Epithelial cell of esophagus (primary cell): ENCODE results near the gene FUS.
A peak's percentile ranks its signal among the peaks of the same experiment; 100 is the strongest.
"Not testable (repeated sequence)": the region's sequence is repeated elsewhere in the genome, so short reads cannot be mapped to it uniquely, and the experiment has no call there.

Experiments
- DNase-seq: peaks from one replicate; pipeline ENCODE4 v3.0.0; 2010; ENCODE audit warnings: low read depth
- H3K4me3 ChIP-seq: 2 replicates; pipeline ENCODE4 v1.5.1; 2011; ENCODE audit warnings: mild to moderate bottlenecking, low read length, control low read depth
- TF ChIP-seq, protein P1 (sequence below): IDR thresholded peaks from 2 replicates; pipeline ENCODE4 v1.5.1; 2011; ENCODE audit warnings: low read depth, mild to moderate bottlenecking, low read length, control low read depth, inconsistent platforms; ENCODE audit not compliant: insufficient read depth; ENCODE audit errors: missing control alignments

Gene FUS

DNA sequence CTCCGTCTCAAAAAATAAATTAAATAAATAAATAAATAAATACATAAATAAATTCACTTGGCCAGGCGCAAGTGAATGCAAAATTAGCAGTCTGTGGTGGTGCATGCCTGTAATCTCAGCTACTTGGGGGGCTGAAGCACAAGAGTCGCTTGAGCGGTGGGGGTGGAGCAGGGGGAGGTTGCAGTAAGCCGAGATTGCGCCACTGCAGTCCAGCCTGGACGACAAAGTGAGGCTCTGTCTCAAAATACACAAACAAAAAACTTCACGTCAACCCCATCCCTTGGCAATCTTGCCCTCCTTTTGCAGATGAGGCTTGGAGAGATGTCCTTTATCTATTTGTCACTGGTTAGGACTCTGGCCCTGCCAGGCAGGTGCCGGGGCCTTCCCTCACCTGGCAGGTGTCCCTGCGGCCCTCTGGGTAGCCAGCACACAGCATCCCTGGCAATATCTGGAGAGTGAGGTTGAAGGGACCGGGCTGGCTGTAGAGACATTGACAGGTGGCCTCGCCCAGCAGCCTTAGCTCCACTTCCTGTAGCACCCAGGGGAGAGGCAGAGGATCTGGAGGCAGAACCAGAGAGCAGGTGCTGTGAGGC, 34.4 kb upstream of the FUS start:
- TF ChIP-seq, protein P1, sequence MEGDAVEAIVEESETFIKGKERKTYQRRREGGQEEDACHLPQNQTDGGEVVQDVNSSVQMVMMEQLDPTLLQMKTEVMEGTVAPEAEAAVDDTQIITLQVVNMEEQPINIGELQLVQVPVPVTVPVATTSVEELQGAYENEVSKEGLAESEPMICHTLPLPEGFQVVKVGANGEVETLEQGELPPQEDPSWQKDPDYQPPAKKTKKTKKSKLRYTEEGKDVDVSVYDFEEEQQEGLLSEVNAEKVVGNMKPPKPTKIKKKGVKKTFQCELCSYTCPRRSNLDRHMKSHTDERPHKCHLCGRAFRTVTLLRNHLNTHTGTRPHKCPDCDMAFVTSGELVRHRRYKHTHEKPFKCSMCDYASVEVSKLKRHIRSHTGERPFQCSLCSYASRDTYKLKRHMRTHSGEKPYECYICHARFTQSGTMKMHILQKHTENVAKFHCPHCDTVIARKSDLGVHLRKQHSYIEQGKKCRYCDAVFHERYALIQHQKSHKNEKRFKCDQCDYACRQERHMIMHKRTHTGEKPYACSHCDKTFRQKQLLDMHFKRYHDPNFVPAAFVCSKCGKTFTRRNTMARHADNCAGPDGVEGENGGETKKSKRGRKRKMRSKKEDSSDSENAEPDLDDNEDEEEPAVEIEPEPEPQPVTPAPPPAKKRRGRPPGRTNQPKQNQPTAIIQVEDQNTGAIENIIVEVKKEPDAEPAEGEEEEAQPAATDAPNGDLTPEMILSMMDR, result no peak
- H3K4me3 ChIP-seq, result no peak overlapping the region
- DNase-seq, result no peak

DNA sequence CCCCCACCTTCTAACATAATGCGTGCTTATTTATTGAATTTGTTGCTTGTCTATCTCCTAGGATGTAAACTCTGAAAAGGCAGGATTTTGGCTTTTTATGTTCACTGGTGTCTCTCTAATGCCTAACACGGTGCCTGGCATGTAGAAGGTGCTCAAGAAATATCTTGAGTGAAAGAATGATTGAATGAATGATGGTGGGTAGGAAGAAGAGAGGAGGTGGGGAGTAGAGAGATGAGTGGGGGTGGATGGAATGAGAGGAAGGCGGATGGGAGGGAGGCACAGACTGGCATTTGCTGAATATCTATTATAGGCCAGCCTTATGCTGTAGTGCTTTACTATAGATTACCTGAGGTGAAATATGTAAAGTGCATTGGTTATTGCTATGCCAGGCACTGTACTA, 32.4 kb upstream of the FUS start:
- no peak for DNase-seq
- no peak overlapping the region for H3K4me3 ChIP-seq
- TF ChIP-seq, protein P1, result no peak

DNA sequence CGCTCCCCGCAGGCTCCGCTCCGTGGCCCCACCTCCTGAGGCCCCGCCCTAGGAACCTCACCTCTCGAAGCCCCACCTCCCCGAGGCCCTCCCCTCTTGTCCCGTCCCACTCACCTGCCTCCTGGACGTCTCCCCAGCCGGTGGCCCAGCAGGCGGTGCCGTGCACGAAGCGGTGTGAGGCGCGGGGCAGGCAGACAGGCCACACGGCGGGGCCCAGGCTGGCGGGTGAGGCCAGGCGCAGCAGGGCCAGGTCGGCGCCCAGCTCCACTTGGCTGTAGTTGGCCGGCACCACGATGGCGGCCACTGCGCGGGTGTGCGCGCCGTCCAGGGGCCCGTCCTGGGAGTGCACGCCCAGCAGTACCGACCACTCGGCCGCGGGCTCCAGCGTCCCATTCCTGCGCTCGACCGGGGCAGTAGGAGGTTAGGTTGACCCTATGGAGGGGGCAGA, 31.6 kb upstream of the FUS start:
- H3K4me3 ChIP-seq, result peak overlapping the region; percentile 25
- DNase-seq, result peak; percentile 66
- TF ChIP-seq, protein P1, result no peak

DNA sequence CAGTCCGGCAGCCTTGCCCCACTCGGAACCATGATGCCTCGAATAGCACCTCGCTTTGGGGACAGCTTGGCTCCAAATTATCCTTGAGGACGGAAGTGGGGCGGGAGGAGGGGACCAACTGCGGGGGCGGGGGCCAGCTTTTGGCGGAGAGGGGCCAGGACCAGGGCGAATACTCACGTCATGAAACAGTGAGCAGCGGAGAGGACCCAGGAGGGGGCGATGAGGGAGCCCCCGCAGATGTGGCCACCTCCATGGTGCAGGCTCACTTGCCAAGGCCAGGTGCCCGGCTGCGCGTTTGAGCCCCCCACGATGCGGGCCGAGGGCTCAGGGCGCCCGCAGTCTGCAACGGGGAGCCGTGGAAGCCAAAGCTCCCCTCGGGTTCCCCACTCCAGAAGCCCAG, 31.0 kb upstream of the FUS start:
- no peak for DNase-seq
- TF ChIP-seq, protein P1, result no peak
- no peak overlapping the region for H3K4me3 ChIP-seq

DNA sequence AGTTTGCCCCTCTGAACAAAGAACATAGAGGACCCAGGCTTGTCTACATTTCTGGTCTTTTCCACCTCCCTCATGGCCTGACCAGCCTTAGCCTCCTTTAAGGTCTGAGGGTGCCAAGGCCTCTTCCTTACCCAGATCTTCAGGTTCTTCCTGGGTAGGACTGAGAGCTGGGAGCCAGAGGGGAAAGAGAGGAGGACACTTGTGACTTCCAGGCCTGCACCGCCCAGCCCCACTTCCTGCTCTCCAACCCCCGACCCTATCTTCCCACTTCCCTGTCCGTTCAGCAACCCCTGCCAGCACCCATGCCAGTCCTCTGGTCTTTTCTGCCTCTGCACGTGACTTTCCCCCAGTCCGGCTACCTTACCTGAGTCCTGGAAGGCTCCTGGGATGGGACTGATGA, 30.6 kb upstream of the FUS start:
- H3K4me3 ChIP-seq, result no peak overlapping the region
- TF ChIP-seq, protein P1, result no peak
- DNase-seq, result no peak

DNA sequence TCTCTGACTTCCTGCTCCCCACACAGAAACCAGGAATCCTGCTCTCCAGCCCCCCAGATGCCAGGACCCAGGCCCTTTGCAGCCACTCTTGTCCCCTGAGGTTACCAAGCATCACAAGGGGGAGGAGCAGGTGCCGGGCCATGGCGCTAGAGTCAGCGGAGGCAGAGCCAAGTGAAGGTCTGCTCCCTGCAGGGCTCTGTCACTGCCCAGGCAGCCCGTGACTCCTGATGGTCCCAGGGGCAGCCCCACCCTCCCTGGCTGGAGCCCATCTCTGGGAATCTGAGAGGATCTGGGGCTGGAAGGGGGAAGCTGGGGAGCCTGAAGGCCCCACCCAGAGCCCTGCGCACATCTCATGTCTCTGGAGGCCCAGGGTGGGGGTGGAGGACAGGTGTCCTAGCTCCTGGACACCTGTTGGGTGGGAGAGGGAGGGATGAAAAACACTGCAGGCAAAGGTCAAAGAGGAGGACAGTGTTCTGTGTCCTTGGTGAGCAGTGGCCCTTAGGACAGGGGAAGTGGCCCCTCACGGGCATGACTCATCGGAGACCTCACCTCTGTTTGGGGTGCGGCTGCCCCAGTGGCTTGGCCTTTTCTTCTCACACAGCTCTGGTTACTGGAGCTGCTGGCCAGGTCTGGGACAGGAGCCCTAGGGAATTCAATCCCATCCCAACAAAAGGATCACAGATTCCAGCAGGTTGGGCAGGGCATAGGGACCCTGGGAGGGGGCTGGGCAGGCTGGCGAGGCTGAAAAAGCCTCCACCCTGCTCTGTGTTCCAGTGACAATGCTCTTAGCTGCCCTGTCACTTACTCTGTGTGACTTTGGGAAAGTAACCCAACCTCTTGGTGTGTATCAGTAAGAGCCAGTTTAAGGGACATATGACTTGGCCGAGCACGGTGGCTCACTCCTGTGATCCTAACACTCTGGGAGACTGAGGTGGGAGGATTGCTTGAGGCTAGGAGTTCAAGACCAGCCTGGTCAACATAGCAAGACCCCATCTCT, 29.7 kb upstream of the FUS start, which contains the start of gene PRSS36:
TSS of gene PRSS36 (minus strand) at position 173 of the 997 bp plus-strand sequence. CDS start at position 142, 31 bp downstream.
- TF ChIP-seq, protein P1, result no peak
- DNase-seq, result no peak

DNA sequence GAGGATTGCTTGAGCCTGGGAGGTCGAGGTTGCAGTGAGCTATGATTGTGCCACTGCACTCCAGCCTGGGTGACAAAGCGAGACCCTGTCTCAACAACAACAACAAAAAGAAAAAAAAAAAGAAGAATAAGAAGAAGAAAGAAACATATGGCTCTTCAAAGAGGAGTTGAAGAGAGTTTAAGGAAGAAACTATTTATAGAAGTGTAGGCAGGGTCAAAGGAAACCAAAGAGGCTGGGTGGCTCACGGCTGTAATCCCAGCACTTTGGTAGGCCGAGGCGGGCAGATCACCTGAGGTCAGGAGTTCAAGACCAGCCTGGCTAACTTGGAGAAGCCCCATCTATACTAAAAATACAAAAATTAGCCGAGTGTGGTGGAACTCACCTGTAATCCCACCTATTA, 29.0 kb upstream of the FUS start:
- DNase-seq, H3K4me3 ChIP-seq: not testable (repeated sequence)

More for the DNA sequence above, 29.7 kb upstream of the FUS start, which contains the start of gene PRSS36:
- no peak within 1 kb of the TSS for H3K4me3 ChIP-seq
